ENCODE results near the gene PORCN. TPM values are rescaled to one million over a fixed set of nuclear protein-coding genes. Genes with fewer than 3 reads are reported as not detected.

The PORCN gene
- total RNA-seq, 1 donor = 13.6 TPM

Other genes with a start within 250 kb of the PORCN start
- gene SSX3, start 152.3 kb upstream of the PORCN start, total RNA-seq = not detected
- not detected for gene SSX4, start 125.5 kb upstream of the PORCN start, total RNA-seq
- not detected for gene SSX4B, start 97.0 kb upstream of the PORCN start, total RNA-seq
- 4.5 TPM for gene SLC38A5, start 38.7 kb upstream of the PORCN start, total RNA-seq
- 19.3 TPM for gene FTSJ1, start 32.8 kb upstream of the PORCN start, total RNA-seq
- 27.6 TPM for gene EBP, start 12.8 kb downstream of the PORCN start, total RNA-seq
- gene TBC1D25, start 30.7 kb downstream of the PORCN start, total RNA-seq = 10.7 TPM
- gene RBM3, start 65.5 kb downstream of the PORCN start, total RNA-seq = 377 TPM
- 38.2 TPM for gene WDR13, start 88.5 kb downstream of the PORCN start, total RNA-seq
- 64.3 TPM for gene WAS, start 174.8 kb downstream of the PORCN start, total RNA-seq
- 7.0 TPM for gene SUV39H1, start 187.7 kb downstream of the PORCN start, total RNA-seq

Measured in mononuclear cell (primary cell).